Measurements from ENCODE around the gene TNS2.
"Not testable (repeated sequence)": the region's sequence is repeated elsewhere in the genome, so short reads cannot be mapped to it uniquely, and the experiment has no call there.

TNS2 gene

GRCh38 chr12:53049571-53050318 lies at the start of gene TNS2:
TNS2 (plus strand) TSS chr12:53050065; CDS start chr12:53050186, 121 bp downstream.
- DNase-seq: no peak

- no peak for DNase-seq
These were observed 45.7 kb upstream of the TNS2 start for GRCh38 chr12:53004178-53004577.

- no peak for DNase-seq
These were observed 45.3 kb upstream of the TNS2 start for GRCh38 chr12:53004582-53004981.

GRCh38 chr12:53005215-53005985 lies 44.5 kb upstream of the TNS2 start:
- DNase-seq: no peak

- peak; percentile 99 for DNase-seq
These were observed 43.7 kb upstream of the TNS2 start, which contains the start of gene EIF4B for GRCh38 chr12:53005986-53006809. EIF4B (plus strand) TSS chr12:53006456; CDS start chr12:53006484, 28 bp downstream.

GRCh38 chr12:53006810-53007309 lies 43.0 kb upstream of the TNS2 start:
- peak; percentile 85 for DNase-seq

GRCh38 chr12:53007343-53007742 lies 42.5 kb upstream of the TNS2 start:
- no peak for DNase-seq

- DNase-seq: not testable (repeated sequence)
These were observed 41.1 kb upstream of the TNS2 start for GRCh38 chr12:53008760-53009159.

GRCh38 chr12:53010955-53011354 lies 38.9 kb upstream of the TNS2 start:
- DNase-seq: no peak

- no peak for DNase-seq
These were observed 38.0 kb upstream of the TNS2 start for GRCh38 chr12:53011889-53012288.

GRCh38 chr12:53012928-53013327 lies 36.9 kb upstream of the TNS2 start:
- no peak for DNase-seq

- DNase-seq: no peak
These were observed 35.2 kb upstream of the TNS2 start for GRCh38 chr12:53014709-53015108.

GRCh38 chr12:53025250-53025649 lies 24.6 kb upstream of the TNS2 start:
- DNase-seq: no peak

- DNase-seq: not testable (repeated sequence)
These were observed 22.9 kb upstream of the TNS2 start for GRCh38 chr12:53027014-53027413.

- no peak for DNase-seq
These were observed 18.2 kb upstream of the TNS2 start for GRCh38 chr12:53031616-53032015.

GRCh38 chr12:53033832-53034231 lies 16.0 kb upstream of the TNS2 start:
- DNase-seq: not testable (repeated sequence)

GRCh38 chr12:53034459-53034858 lies 15.4 kb upstream of the TNS2 start:
- no peak for DNase-seq

- DNase-seq: no peak
These were observed 13.1 kb upstream of the TNS2 start for GRCh38 chr12:53036802-53037201.

- DNase-seq: no peak
These were observed 10.0 kb upstream of the TNS2 start for GRCh38 chr12:53039851-53040250.

- no peak for DNase-seq
These were observed 7.0 kb upstream of the TNS2 start for GRCh38 chr12:53042607-53043454.

GRCh38 chr12:53044052-53044581 lies 5.7 kb upstream of the TNS2 start:
- no peak for DNase-seq

Measured in stimulated activated CD4-positive, alpha-beta T cell treated with anti-CD3 and anti-CD28 coated beads, Interleukin-12 subunit alpha, Interleukin-12 subunit beta, amount 100 ng/mL, for 4 hours (primary cell).